Kidney tubule cell (primary cell): ENCODE measurements around the gene RIOX2.

ENCODE experiments used
- DNase-seq: peaks from one replicate; pipeline ENCODE4 v3.0.0-alpha.2; 2018; ENCODE audit warnings: low spot score

Gene RIOX2

DNA sequence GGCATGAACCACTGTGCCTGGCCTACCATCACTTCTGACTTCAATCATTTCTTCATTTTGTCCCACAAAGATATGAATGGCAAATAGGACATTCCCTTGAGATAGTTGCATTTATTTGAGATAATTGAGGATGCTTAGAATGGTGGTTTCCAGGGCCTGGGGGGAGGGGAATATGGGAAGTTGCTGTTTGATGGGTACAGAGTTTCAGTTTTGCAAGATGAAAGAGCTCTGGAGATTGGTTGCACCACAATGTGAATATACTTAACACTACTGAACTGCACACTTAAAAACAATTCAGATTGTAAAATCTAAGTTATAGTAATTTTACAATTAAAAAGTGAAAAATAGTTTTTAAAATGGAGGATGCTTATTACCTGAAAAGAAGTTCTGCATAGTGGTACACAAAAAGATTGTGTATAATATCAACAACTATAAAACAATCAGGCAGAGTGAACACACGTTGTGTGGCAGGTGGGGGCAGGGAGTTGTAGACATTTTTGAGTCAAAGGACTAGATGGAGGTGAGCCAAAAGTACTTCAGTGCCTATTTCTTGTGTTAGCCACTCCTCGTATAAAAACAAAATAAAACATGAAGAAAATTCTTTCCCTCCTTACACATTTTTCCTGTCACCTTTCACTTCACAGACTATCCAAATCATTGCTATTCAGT lies 18.5 kb upstream of the RIOX2 start:
- no peak for DNase-seq

DNA sequence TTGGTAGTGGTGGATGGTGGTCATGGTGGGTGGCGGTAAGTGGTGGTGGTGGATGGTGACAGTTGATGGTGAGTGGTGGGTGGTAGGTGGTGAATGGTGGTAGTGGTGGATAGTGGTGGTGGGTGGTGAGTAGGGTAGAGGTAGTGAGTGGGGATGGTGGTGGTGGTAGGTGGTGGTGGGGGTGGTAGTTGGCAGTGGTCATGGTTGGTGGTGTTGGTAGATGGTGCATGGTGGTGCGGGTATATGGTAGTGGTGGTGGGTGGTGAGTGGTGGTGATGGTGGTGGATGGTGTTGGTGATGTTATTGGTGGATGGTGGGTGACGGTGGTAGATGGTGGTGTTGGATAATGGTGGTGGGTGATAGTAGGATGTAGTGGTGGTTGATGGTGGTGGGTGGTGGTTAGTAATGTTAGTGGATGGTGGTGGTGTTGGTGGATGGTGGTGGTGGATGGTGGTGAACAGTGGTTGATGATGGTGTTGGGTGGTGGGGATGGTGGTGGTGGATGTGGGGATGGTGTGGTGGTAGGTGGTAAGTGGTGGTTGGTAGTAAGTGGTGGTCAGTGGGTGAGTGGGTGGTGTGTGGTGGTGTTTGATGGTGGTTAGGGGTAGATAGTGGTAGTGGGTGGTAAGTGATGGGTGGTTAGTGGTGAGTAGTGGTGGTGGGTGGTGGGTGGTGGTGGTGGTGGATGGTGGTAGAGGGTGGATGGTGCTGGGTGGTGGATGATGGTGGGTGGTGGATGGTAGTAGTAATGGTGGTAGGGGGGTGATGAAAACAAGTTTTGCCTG lies 16.7 kb upstream of the RIOX2 start:
- no peak for DNase-seq

DNA sequence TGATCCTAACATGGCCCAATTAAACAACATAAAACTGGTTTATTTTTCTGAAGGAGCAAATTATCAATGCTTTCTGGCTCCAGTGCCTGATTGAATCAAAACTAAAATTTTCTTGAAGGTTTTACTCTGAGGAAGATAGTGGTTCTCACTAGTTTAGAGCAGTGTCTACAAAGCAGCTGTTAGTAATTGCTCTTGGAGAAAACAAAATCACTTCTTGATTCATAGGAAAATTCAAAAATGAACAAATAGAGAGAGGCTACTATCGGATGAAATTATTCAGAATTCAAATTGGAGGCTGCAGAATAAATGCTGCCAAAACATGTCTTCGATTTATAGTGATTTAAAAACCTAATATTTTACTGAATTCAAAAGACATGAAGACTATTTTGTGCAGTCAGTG lies 15.1 kb upstream of the RIOX2 start:
- DNase-seq: no peak

DNA sequence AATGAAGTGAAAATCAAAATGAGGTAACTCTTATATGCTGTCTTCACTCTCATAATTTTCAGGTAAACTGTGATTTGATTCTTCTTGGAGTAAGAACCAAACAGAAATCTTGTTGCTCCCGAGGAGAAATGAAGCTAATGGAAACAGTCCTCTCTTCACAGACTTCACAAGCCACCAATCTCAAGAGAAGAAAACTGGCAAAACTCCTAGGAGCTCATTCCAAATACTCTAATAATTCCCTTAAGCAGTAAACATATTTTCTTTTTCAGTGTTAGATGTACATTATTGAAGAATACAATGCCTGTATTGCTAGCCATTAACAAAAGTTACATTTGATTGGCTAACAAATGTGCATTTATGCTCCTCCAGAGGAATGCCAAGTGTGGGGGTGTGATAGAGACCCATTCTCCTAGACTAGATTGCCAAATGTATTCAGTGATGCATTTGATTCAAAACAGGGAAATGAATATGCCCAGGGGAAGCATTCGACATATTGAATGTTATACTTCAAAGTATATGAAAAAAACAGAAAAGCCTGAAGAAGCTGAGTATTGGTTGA lies 11.8 kb upstream of the RIOX2 start:
- no peak for DNase-seq

GRCh38 chr3:97981886-97982285 lies 9.7 kb upstream of the RIOX2 start:
- peak; percentile 73 for DNase-seq

DNA sequence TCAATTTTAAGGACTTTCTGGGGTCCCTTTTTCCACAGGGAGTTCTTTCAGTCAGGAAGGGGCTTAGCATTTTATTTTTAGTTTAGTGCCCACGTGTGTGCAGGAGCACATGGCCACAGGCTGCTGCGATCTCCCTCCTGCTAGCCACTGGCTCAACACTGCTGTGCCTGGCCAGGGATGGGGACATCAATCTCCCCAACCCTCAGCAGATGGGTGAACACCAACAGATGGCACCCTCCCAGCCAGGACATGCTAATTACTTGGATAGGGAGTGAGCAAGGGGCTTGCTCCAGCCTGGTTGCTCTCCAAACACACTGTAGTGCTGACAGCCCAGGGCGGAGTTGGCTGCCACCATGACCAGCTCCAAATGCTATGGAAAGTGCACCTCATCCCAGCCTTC lies 7.4 kb upstream of the RIOX2 start:
- no peak for DNase-seq

DNA sequence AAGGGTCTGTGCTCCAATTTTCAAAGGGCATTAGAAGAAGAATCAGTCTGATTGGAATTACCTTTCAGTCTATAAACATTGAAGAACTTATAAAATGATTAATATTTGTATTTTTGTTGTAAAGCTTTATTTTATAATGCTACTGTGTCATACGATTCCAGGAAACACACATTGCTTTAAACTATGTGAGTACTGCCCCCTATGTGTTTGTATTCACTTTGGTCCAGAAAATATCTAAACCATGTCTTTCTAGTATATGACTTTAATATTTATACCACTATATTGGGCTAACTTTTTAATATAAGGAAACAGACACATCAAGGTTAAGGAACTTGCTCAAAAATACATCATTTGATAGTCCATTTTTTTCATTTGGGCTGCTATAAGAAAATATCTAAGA lies 3.2 kb upstream of the RIOX2 start:
- no peak for DNase-seq

- DNase-seq: no peak
Observed at GRCh38 chr3:97974996-97975395, 2.8 kb upstream of the RIOX2 start.

- no peak for DNase-seq
Observed at GRCh38 chr3:97972976-97973375, 745 bp upstream of the RIOX2 start.

DNA sequence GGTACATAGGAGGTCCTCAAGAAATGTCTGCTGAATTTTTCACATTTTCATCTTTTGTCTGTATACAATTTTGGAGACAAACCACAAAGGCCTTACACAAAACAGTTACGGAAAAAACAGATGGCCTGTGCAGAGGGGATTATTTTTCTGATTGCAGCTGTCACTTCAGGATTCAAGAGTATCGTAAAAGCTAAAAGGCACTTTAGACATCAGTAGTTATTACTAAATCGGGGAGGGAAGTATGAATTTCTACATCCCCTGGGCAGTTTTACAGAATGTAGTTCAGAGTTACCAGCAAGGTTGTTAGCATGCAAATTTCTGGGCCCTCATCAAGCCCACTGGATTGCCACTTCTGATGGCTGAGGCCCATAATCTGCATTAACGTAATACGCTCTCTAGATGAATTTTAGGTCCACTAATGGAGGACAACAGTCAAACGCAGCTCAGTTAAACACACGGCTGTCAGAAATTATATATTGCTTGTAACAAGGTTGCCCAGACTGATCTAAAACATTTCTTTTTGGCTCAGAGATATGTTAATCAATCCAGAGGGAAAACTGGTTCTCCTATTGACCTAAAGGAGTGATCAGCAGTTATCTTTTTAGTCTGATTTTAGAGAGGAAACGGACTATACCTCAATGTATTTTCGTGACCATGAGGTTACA lies 1.1 kb downstream of the RIOX2 start:
- DNase-seq: no peak

GRCh38 chr3:97970156-97970555 lies 2.1 kb downstream of the RIOX2 start:
- no peak for DNase-seq

GRCh38 chr3:97969541-97969940 lies 2.7 kb downstream of the RIOX2 start:
- no peak for DNase-seq

- no peak for DNase-seq
Observed at GRCh38 chr3:97968376-97968775, 3.9 kb downstream of the RIOX2 start.

DNA sequence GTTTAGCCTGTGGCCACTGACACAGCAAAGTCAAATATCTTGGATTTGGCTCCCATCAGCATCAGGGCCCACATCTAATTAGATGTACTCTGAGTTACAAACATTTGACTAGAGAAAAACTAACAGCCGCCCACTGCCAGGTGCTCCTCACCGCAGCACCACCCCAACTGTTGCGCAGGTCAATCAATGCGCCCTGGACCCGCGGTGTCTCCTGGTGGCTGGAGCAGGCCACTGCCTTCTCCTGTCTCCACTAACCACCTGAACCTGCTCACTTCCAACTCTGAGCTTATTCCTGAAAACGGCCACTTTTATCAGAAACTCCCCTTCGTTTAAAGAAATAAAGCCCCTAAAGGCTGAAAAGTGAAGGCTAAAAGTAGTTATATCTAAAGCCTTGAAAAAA lies 4.3 kb downstream of the RIOX2 start:
- no peak for DNase-seq

GRCh38 chr3:97960993-97961766 lies 11.1 kb downstream of the RIOX2 start:
- DNase-seq: no peak

DNA sequence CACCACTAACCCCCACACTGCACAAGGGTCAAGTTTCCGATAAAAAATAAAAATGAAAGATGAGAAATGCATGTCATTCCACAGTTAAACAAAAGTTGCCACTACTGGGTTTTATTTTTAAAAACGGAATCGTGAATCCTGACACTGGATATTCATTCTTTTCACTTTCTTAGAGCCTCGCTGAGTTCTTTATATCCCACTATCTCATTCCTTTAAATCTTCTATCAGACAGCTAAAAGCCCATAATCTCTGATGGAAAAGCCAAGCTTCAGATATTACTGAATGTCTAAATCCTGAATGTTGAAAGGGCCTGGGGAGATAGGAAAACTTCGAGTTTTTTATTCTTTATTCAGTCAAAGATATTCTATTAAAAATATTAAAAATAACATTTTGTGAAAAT lies 11.7 kb downstream of the RIOX2 start:
- no peak for DNase-seq

DNA sequence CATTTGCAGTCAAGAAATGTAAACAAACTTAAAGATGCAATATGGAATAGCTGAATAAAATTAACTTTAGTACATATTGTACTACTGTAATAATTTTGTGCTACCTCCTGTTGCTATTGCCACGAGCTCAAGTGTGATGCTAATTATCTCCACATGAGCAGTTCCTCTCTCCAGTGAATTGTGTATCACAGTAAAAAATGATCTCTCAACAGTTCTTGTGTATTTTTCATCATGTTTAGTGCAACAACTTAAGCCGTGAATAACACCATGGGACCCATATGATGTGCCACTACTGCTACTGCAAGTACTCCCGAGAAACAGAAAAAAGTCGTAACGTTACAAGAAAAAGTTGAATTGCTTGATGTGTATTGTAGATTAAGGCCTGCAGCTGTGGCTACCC lies 12.4 kb downstream of the RIOX2 start:
- DNase-seq: no peak

- DNase-seq: no peak
Observed at GRCh38 chr3:97958796-97959195, 13.4 kb downstream of the RIOX2 start.

- DNase-seq: peak; percentile 57
Observed at GRCh38 chr3:97958396-97958795, 13.8 kb downstream of the RIOX2 start.

DNA sequence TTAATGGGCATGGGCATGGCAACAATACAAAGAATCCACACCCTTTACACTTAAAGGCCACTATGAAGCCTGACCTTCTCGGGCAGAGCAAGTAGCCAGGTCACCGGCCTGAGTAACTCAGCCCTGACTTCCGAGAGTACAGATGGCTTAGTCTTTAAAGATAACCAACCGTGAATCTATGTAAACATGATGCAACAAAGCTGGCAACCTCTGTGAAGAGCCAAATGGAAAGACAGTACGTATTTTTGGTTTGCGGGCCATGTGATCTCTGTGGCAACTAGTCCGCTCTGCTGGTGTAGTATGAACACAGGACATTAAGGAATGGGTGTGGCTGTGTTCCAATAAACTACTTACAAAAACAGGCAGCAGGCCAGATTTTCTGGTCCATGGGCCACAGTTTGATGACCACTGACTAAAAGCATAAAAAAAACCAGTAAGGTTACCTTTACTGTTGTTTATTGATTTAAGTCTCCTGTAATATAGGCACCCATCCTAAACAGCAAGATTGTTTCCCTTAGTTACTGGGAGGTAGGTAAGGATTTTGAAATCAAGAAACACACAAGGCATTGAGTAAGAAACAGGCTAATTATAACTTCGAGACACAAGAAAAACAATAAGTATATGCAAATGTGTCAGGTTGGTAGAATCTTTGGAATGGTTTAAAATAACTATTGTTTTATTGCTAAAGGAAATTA lies 14.5 kb downstream of the RIOX2 start:
- DNase-seq: peak; percentile 79

- no peak for DNase-seq
Observed at GRCh38 chr3:97956051-97956450, 16.2 kb downstream of the RIOX2 start.
